ENCODE measurements around the gene LCN15.

The LCN15 gene

DNA sequence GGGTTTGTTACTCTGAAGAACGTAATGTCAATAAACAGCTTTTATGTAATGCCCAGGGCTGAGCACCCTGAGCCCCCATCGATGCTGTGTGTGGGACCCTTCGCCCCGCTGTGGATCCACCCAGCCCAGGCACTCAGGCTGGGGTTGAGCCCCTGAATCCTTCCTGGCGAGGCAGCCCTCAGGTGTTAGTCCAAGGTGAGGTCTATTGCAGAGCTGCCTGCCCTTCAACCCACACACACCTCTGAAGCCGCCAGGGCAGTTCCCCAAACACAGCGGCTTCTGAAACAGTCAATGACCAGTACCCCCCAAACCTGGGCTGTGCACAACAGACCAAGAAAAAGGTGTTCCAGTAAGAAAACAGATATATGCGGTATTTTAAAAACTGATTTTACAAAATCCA is 40.3 kb downstream of the LCN15 start:
- TF ChIP-seq, protein P1, sequence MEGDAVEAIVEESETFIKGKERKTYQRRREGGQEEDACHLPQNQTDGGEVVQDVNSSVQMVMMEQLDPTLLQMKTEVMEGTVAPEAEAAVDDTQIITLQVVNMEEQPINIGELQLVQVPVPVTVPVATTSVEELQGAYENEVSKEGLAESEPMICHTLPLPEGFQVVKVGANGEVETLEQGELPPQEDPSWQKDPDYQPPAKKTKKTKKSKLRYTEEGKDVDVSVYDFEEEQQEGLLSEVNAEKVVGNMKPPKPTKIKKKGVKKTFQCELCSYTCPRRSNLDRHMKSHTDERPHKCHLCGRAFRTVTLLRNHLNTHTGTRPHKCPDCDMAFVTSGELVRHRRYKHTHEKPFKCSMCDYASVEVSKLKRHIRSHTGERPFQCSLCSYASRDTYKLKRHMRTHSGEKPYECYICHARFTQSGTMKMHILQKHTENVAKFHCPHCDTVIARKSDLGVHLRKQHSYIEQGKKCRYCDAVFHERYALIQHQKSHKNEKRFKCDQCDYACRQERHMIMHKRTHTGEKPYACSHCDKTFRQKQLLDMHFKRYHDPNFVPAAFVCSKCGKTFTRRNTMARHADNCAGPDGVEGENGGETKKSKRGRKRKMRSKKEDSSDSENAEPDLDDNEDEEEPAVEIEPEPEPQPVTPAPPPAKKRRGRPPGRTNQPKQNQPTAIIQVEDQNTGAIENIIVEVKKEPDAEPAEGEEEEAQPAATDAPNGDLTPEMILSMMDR (IDR thresholded peaks at IDR 0.05; ENCODE audit: insufficient read depth, low read depth, low read length, missing control alignments): no peak
- no peak overlapping the region for H3K4me3 ChIP-seq (ENCODE audit: low read depth, low read length)
- no peak for DNase-seq (ENCODE audit: low read depth)

DNA sequence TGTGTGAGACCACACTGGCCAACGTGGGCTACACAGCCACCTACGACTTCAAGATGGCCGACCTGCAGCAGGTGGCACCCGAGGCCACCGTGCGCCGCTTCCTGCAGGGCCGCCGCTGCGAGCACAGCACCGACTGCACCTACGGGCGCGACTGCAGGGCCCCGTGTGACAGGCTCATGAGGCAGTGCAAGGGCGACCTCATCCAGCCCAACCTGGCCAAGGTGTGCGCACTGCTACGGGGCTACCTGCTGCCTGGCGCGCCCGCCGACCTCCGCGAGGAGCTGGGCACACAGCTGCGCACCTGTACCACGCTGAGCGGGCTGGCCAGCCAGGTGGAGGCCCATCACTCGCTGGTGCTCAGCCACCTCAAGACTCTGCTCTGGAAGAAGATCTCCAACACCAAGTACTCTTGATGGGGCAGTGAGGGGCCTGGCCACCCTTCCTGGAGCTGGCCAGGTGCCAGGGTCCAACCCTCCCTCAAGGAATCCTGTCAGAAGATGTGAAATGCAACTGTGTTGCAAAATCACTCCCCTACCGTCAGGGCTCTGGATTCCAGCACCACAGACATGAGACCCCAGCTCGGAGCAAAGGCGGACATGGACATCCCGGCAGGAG is 40.8 kb downstream of the LCN15 start:
- DNase-seq (ENCODE audit: low read depth): no peak
- TF ChIP-seq, protein P1 (IDR thresholded peaks at IDR 0.05; ENCODE audit: insufficient read depth, low read depth, low read length, missing control alignments): no peak
- H3K4me3 ChIP-seq (ENCODE audit: low read depth, low read length): no peak overlapping the region

DNA sequence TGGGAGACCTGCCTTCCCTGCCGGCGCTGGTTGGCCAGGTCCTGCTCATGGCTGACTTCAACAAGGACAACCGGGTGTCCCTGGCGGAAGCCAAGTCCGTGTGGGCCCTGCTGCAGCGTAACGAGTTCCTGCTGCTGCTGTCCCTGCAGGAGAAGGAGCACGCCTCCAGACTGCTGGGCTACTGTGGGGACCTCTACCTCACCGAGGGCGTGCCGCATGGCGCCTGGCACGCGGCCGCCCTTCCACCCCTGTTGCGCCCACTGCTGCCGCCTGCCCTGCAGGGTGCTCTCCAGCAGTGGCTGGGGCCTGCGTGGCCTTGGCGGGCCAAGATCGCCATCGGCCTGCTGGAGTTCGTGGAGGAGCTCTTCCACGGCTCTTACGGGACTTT is 41.4 kb downstream of the LCN15 start:
- DNase-seq (ENCODE audit: low read depth): no peak
- no peak overlapping the region for H3K4me3 ChIP-seq (ENCODE audit: low read depth, low read length)
- TF ChIP-seq, protein P1 (IDR thresholded peaks at IDR 0.05; ENCODE audit: insufficient read depth, low read depth, low read length, missing control alignments): no peak

DNA sequence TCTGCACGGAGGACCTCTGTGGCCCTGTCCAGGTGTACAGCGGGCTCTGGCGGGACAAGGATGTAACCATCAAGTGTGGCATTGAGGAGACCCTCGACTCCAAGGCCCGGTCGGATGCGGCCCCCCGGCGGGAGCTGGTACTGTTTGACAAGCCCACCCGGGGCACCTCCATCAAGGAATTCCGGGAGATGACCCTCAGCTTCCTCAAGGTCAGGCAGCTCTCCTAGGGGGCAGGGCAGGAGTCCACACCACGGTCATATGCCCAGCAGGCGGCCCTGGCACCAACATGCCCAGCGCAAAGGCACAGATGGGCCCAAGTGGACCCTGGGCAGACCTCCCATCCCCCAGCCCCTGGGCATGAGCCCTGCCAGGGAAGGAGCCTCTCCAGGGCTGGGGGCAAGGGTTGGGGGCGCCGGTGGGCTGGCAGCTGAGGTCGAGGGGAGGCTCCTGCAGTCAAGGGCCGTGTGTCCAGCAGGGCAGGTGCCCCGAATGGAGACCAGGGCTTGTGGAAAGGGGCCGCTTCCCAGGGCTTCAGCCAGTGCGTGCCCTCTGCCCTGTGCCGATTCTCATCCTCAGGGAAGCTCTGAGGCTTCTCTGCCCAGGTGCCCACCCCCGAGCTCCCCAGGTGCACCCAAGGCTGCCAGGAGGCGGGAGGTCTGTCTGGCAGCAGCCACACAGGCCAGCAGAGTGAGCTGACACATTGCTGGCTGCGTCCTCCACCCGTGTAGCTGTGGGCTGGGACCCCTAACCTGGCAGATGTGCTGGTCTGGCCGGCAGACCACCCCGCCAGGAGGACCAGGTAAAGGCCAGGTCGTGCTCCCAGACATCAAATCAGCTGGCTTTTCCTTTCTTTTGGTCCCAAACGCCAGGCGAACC is 42.0 kb downstream of the LCN15 start:
- TF ChIP-seq, protein P1 (IDR thresholded peaks at IDR 0.05; ENCODE audit: insufficient read depth, low read depth, low read length, missing control alignments): no peak
- H3K4me3 ChIP-seq (ENCODE audit: low read depth, low read length): no peak overlapping the region
- DNase-seq (ENCODE audit: low read depth): no peak

DNA sequence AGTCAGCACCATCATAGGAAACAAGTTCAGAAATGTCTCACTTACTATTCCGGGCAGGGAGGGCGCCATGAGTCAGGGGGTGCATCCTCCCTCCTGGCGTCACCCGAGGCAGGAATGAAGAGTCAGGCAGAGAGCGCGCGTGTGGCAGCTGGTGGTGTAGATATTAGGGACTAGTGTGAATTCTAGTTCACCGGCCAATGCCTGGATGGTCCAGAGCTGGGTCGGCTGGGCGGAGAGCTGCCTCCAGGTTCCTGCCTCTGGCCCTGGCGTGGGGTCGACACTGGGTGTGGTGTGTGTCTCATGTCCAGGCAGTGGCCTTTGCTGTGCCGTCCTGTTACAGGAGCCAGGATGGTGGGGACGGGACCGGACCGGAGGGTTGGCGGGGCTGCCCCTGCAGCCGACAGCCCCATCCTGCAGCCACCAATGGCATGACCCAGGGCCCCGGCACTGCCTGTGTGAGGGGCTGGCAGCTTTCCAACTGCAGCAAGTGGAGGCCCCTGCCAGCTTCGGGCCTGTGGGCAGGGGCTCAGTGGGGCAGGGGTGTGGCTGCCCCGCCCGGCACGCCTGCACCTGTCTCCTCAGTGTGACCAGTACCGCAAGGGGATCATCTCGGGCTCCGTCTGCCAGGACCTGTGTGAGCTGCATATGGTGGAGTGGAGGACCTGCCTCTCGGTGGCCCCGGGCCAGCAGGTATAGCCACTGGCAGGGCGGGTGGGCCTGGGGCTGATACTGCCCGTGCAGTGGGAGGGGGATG is 42.8 kb downstream of the LCN15 start:
- H3K4me3 ChIP-seq (ENCODE audit: low read depth, low read length): no peak overlapping the region
- DNase-seq (ENCODE audit: low read depth): no peak
- TF ChIP-seq, protein P1 (IDR thresholded peaks at IDR 0.05; ENCODE audit: insufficient read depth, low read depth, low read length, missing control alignments): no peak

DNA sequence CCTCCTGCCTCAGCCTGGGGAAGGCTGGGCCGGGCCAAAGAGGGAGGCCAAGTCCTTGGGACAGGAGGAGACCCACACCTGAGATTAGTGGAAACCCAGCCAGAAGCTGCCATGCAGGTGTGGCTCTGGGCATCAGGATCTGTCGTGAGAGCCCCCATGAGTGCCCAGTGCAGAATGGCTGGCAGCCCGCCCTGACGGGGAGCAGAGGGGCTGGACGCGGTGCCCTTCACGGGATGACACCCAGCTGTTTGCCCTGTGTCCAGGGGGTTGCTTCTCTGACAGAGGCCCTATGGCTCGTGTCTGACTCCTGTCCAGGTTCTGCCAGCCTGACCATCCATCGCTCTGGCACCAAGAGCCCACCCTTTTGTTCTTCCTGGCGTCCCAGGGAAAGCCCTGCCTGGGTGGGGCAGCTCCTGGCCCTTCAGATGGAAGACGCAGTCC is 43.4 kb downstream of the LCN15 start:
- TF ChIP-seq, protein P1 (IDR thresholded peaks at IDR 0.05; ENCODE audit: insufficient read depth, low read depth, low read length, missing control alignments): no peak
- no peak for DNase-seq (ENCODE audit: low read depth)
- no peak overlapping the region for H3K4me3 ChIP-seq (ENCODE audit: low read depth, low read length)
